Left lung (tissue), 10 donors: Measurements from ENCODE around the gene PRAC2. TPM values are rescaled to one million over a fixed set of nuclear protein-coding genes. Genes with fewer than 3 reads are reported as not detected.

ENCODE experiments used
- ATAC-seq: fragments of 200-7000 bp; cut with Tn5 transposase; one replicate; pipeline ENCODE4 v1.9.1; 2020; ENCODE audit warnings: moderate library complexity
- DNase-seq, 4 donors: peaks; one replicate each; pipeline ENCODE4 v3.0.0-alpha.2; 2013 to 2020
- H3K27ac ChIP-seq, 2 donors: fragments of 200-600 bp; sonication (generic) in 1 of 2; one replicate each; pipeline versions ENCODE4 v1.5.0 to v1.8.0; 2020 to 2021
- H3K27me3 ChIP-seq, 2 donors: fragments of 200-600 bp; sonication (generic) in 1 of 2; one replicate each; pipeline versions ENCODE4 v1.5.0 to v1.8.0; 2020 to 2021
- H3K36me3 ChIP-seq, 2 donors: fragments of 200-600 bp; sonication (generic) in 1 of 2; one replicate each; pipeline versions ENCODE4 v1.5.0 to v1.8.0; 2020 to 2021
- H3K4me1 ChIP-seq, 2 donors: fragments of 200-600 bp; one replicate each; pipeline ENCODE4 v1.8.0; 2021
- H3K4me3 ChIP-seq, 2 donors: fragments of 200-600 bp; sonication (generic) in 1 of 2; one replicate each; pipeline versions ENCODE4 v1.5.0 to v1.8.0; 2020 to 2021; ENCODE audit warnings: mild to moderate bottlenecking in 1 of 2
- H3K9me3 ChIP-seq, 2 donors: fragments of 200-600 bp; sonication (generic) in 1 of 2; one replicate each; pipeline versions ENCODE4 v1.5.0 to v1.8.0; 2020 to 2021
- intact Hi-C, 2 donors: fragments of 100-400 bp; cut with DNase I; formaldehyde crosslinking; loops; one replicate each; pipeline versions ENCODE4 v1.11.2 to v1.14.2; 2022
- polyA plus RNA-seq, 6 donors: library from polyadenylated mRNA; unstranded; fragments of 120-200 nt; gene quantifications; one replicate each; pipeline ENCODE4 v1.2.1, GENCODE V29; 2013; ENCODE audit not compliant: insufficient read length in 6 of 6
- total RNA-seq, 2 donors: library from RNA; stranded (reverse); fragmentation: NEBNext Ultra II Directional; extraction: Animal tissue kit (Norgen Biotek cat#: 25700); gene quantifications; one replicate each; pipeline ENCODE4 v1.2.1, GENCODE V29; 2021
- TF ChIP-seq, protein P1 (sequence below), 2 donors: fragments of 200-600 bp; sonication (generic) in 1 of 2; IDR thresholded peaks; one replicate each; pipeline versions ENCODE4 v1.5.0 to v1.8.0; 2021; ENCODE audit warnings: antibody characterized with exemption in 2 of 2
- donor health status: DM: no; HTN: yes; CAD: no.
- donor health status: DM: no; HTN: no; CAD: no.

Gene PRAC2
- total and polyA plus RNA-seq, 8 donors, result not detected

DNA sequence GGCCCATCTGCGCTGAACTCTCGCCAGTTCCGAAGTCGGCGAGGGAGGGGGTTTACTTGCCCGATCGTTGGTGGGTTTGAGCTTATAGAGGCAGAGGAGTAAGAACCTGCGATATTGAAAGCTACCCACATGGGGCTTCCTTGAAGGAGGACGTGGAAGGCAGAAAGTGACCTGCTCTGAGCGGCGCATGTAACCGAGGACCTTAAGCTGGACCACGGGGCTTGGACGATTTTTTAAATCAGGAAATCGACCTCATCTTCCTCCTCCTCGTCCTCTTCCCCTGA lies 2.0 kb downstream of the PRAC2 start:
- no peak overlapping the region for H3K27ac ChIP-seq
- no peak overlapping the region for H3K4me3 ChIP-seq
- no peak for DNase-seq
- peaks cover 98 to 100% of the 10 kb centered on the region in 2 donors for H3K27me3 ChIP-seq
- H3K36me3 ChIP-seq, result no peaks in the 10 kb centered on the region
- no peak for ATAC-seq
- no peaks in the 10 kb centered on the region for H3K9me3 ChIP-seq
- TF ChIP-seq, protein P1, sequence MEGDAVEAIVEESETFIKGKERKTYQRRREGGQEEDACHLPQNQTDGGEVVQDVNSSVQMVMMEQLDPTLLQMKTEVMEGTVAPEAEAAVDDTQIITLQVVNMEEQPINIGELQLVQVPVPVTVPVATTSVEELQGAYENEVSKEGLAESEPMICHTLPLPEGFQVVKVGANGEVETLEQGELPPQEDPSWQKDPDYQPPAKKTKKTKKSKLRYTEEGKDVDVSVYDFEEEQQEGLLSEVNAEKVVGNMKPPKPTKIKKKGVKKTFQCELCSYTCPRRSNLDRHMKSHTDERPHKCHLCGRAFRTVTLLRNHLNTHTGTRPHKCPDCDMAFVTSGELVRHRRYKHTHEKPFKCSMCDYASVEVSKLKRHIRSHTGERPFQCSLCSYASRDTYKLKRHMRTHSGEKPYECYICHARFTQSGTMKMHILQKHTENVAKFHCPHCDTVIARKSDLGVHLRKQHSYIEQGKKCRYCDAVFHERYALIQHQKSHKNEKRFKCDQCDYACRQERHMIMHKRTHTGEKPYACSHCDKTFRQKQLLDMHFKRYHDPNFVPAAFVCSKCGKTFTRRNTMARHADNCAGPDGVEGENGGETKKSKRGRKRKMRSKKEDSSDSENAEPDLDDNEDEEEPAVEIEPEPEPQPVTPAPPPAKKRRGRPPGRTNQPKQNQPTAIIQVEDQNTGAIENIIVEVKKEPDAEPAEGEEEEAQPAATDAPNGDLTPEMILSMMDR (IDR thresholded peaks at IDR 0.05), result no peak
- H3K4me1 ChIP-seq, result peaks cover 9 to 28% of the 10 kb centered on the region in 2 donors
- intact Hi-C loops, result loop anchor here in 1 of 2 donors (5.0 to 10.0 kb wide), 2 partner anchors 70 to 152 kb away; no protein-coding TSS in a partner anchor

DNA sequence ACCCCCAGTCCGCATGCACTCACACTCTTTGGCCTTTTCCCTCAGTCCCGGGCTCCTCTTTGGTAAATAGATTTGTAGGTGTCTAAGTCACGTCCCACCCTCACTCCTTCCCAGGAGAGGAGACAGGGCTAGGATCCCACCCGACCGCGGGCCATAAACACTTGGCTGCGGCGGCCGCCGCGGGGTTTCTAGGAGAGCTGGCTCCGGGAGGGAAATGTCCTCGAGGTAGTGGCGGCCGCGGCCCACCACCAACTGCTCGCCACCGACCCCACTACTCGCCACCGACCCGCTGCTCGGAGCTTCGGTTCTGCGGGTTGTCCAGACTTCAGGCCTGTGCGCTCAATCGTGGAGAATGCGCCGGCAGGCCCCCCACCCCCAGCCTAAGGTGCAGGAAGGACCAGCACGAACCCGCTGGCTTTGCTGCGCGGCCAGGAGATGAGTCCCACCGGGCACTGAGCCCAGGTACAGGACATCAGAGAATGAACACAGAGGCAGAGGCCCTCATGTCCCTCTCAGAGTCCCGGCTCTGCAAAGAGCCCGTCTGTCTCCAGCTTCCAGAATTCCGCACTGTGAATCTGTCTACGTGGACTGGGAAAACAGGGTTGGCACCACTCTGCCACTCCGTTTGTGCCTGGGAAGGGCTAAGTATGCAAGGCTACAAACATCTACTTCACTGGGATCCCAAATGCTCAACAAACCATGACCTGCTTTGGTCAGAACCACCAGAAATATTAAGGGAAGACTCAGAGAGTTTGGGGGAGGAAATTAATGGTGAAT lies 2.5 kb downstream of the PRAC2 start:
- Histone ChIP-seq H3K9me3 (no peaks in the 10 kb centered on the region), H3K4me3 (no peak overlapping the region), H3K36me3 (no peaks in the 10 kb centered on the region), H3K27me3 (peaks cover 99 to 100% of the 10 kb centered on the region in 2 donors), H3K27ac (no peak overlapping the region), H3K4me1 (peaks cover 9 to 28% of the 10 kb centered on the region in 2 donors)
- intact Hi-C loops, result loop anchor here in 1 of 2 donors (5.0 to 10.0 kb wide), 2 partner anchors 69 to 152 kb away; no protein-coding TSS in a partner anchor
- TF ChIP-seq, protein P1 (IDR thresholded peaks at IDR 0.05), result no peak
- ATAC-seq, result no peak
- no peak for DNase-seq

DNA sequence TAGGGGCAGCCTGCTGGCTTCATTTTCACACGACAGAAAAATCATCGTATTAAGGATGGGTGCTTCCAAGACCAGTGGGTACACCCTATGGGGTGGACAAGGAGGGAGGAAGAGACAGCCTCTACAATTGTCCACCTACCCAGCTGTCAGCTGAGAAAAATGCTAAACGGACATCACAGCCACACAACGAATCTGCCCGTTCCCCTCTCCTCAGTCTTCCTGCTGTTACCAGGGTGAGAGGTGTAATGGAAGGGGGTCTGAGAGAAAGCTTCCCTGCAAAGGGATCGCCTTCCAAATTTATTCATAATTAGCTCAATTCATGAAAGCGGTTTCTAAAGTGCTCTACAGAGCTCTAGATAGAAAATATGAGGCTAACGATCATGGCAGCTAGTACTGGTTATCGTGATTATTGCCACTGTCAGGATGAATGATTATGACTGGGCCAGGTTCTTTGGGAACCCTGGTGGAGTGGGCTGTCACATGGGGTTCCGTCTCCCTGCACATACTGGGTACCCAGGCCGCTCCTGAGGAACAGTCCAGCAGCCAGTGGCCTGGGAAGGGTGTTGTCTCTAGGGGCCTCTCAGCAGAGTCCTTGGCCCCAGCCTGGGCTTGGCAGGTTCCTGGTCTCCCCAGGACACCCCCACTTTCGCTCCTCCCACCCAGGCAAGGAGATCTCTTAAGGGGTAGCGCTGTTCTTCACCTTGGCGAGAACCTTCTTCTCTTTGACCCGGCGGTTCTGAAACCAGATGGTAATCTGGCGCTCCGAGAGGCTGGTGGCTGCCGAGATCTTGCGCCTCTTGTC lies 3.3 kb downstream of the PRAC2 start:
- H3K9me3 ChIP-seq, result no peaks in the 10 kb centered on the region

DNA sequence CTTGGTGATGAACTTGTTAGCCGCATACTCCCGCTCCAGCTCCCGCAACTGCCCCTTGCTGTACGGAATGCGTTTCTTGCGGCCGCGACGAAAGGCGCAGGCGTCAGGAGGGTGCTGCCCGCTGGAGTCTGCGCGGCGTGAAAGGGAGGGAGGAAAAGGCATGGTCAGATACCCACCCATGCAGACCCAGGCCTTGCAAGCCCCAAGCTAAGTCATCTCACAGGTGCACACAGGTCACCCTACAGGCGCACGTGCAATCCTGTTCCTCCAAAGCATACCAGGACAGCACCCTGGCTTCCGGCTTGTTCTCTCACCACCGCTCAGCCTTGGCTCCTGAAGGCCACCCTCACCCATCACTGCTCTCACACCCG lies 3.9 kb downstream of the PRAC2 start:
- intact Hi-C loops, result loop anchor here in 1 of 2 donors (5.0 to 10.0 kb wide), 2 partner anchors 68 to 150 kb away; no protein-coding TSS in a partner anchor
- ATAC-seq, result no peak
- H3K27me3 ChIP-seq, result peaks cover 98 to 100% of the 10 kb centered on the region in 2 donors
- H3K9me3 ChIP-seq, result no peaks in the 10 kb centered on the region
- TF ChIP-seq, protein P1 (IDR thresholded peaks at IDR 0.05), result no peak
- no peak for DNase-seq
- no peaks in the 10 kb centered on the region for H3K36me3 ChIP-seq
- H3K4me3 ChIP-seq, result no peak overlapping the region
- H3K27ac ChIP-seq, result no peak overlapping the region
- H3K4me1 ChIP-seq, result peaks cover 9 to 28% of the 10 kb centered on the region in 2 donors

More for the DNA sequence above, 3.3 kb downstream of the PRAC2 start:
- no peak overlapping the region for H3K4me3 ChIP-seq
- TF ChIP-seq, protein P1 (IDR thresholded peaks at IDR 0.05), result no peak
- no peak for DNase-seq
- peaks cover 98 to 100% of the 10 kb centered on the region in 2 donors for H3K27me3 ChIP-seq
- H3K4me1 ChIP-seq, result peaks cover 9 to 28% of the 10 kb centered on the region in 2 donors
- no peaks in the 10 kb centered on the region for H3K36me3 ChIP-seq
- H3K27ac ChIP-seq, result no peak overlapping the region
- intact Hi-C loops, result loop anchor here in 1 of 2 donors (5.0 to 10.0 kb wide), 2 partner anchors 68 to 151 kb away; no protein-coding TSS in a partner anchor
- ATAC-seq, result no peak
